AG09319 (cell line): Measurements from ENCODE around the gene RPL10.

Experiments used
- DNase-seq: peaks from one replicate; pipeline ENCODE4 v3.0.0-alpha.2; 2010; ENCODE audit warnings: low read depth; ENCODE audit errors: extremely low read depth
- TF ChIP-seq, protein P1 (sequence below): IDR thresholded peaks from 2 replicates; pipeline ENCODE4 v1.5.1; 2011; ENCODE audit warnings: low read depth, mild to moderate bottlenecking, inconsistent platforms, low read length, moderate library complexity

Gene RPL10

DNA sequence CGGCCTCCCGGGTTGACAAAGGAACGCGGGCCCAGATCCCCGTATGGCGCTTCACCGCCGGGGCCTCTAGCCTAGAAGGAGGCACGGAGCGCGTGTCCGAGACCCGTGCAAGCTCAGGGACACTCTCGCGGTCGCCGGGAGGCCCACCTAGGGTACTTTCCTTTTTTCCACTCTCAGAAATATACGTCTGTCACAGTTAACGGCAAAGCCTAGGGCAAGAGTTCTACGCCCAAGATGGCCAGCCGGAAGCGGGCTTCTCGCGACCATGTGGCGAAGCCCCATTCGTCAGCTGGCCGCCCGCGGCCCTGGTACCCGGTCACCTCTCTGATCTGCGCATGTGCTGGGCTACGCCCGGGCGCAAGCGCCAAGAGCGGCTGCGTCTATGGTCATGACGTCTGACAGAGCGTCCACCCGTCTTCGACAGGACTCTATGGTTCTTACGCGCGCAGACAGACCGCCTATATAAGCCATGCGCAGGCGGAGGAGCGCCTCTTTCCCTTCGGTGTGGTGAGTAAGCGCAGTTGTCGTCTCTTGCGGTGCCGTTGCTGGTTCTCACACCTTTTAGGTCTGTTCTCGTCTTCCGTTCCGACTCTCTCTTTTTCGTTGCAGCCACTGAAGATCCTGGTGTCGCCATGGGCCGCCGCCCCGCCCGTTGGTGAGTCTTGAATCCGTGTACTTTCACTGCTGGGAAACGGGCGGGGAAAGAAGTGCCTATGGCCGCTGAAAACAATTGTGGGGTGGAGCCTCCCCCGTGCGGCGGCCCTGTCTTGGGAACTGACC, at the start of gene RPL10:
TSS of gene RPL10 (plus strand) at position 490 of the 780 bp plus-strand sequence. CDS start at position 633, 143 bp downstream.
- TF ChIP-seq, protein P1, sequence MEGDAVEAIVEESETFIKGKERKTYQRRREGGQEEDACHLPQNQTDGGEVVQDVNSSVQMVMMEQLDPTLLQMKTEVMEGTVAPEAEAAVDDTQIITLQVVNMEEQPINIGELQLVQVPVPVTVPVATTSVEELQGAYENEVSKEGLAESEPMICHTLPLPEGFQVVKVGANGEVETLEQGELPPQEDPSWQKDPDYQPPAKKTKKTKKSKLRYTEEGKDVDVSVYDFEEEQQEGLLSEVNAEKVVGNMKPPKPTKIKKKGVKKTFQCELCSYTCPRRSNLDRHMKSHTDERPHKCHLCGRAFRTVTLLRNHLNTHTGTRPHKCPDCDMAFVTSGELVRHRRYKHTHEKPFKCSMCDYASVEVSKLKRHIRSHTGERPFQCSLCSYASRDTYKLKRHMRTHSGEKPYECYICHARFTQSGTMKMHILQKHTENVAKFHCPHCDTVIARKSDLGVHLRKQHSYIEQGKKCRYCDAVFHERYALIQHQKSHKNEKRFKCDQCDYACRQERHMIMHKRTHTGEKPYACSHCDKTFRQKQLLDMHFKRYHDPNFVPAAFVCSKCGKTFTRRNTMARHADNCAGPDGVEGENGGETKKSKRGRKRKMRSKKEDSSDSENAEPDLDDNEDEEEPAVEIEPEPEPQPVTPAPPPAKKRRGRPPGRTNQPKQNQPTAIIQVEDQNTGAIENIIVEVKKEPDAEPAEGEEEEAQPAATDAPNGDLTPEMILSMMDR: no peak
- peak; percentile 94 for DNase-seq

DNA sequence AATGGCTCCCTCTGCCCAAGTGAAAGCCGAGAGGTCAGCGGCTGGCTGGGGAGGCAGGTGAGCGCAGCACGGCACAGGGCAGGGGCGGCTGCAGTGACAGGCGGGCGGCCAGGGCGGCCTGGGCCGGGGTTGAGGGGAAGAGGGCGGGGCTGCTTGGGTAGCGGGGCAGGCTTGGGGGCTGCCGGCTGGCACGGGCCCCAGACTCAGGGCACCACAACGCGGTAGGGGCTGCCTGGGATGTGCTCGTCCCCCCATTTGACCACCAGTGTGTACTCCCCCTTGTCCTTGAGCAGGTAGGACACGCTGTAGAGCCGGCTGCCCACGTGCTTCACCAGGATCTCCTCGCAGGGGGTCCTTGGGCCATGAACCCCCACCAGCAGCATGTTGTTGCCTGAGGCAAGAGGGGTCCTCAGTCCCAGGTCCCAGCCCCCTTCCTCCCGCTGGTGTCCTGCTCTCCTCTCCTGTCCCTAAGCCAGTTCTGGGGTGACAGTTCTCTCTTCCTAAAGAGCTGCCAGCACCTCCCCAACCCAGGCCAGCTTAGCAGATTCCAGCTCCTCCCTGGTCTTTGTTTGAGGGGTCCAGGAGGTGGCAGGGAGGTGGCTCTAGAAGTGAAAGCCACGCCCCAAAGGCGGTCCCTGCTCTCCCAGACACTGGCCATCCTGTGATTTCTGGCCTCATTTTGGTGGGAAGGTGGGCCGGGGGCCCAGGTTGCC, 49.4 kb upstream of the RPL10 start:
- TF ChIP-seq, protein P1: no peak
- no peak for DNase-seq

DNA sequence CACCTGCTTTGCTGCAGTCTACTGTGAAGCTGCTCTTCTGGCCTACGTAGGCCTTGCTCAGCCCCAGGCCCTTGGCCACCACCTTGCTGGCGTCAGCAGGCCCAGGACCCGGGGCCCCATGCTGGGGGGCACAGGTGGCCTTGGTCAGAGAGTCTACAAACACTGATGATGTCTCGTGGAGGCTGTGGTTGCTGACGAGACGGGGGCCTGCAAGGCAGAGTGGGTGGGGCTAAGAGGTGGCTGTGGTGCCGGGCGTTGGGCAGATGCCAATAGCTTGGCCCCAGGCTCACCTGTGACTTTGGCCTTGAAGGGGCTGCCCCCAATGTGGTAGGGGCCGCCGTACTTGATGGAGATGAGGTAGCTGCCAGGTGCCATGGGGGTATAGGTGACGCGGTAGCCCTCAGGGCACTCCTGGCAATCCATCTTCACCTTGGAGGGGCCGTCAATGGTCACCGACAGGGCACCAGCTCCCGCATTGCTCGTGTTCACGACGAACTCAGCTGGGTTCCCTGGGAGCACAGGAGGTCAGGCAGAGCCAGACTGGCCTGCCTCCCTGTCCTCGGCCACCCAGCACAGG, 48.7 kb upstream of the RPL10 start:
- TF ChIP-seq, protein P1: no peak
- DNase-seq: no peak

DNA sequence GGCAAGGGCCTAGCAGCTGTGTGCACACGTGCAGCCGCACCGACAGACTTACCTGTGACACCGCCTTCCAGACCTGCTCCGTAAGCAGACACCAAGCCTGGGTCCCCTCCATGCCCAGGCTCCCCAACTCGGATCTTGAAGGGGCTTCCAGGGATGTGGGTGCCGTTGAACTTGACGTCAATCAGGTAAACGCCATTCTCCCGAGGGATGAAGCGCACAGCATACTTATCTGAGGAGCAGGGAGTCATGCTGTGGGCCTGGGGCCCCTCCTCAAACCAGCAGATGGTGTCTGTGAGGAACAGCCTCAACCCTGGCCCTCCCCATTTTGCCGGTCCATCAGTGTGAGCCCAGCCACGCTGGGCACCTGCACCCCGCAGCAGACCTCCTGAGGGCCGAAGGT, 48.2 kb upstream of the RPL10 start:
- TF ChIP-seq, protein P1: no peak
- DNase-seq: no peak

DNA sequence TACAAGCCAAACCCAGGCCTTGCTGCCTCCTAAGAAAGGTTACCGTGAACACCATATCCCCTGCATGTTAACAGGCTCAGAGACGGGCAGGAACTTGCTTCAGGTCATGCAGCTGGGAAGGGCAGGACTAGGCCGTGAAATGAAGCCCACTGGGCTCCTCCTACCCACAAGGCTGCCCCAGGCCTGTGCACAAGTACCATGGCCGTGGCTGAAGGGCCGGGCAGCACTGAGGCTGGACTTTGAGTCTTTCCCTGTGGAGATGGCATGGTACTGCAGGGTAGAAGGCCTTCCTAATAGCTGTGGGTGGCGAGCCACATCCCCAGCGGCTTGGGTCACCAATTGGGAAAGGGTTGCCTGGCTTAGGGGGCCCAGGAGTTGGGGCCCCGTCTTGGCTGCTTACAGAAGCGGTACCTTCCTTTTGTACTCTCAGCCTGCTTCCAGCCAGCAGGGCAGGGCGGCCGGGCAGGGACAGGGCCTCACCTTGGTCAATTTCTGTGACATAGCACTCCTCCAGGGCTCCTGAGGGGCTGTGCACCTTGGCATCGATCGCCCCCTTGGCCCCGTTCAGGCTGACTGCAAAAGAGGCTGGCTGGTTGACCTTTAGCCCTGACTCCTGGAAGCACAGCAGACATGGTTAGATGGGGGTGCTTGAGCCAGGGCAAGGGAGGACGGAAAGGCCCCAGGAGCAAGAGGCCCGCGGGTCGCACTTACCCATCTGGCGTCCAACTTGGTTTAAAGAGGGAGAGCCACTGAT, 47.6 kb upstream of the RPL10 start:
- TF ChIP-seq, protein P1: no peak
- DNase-seq: no peak

DNA sequence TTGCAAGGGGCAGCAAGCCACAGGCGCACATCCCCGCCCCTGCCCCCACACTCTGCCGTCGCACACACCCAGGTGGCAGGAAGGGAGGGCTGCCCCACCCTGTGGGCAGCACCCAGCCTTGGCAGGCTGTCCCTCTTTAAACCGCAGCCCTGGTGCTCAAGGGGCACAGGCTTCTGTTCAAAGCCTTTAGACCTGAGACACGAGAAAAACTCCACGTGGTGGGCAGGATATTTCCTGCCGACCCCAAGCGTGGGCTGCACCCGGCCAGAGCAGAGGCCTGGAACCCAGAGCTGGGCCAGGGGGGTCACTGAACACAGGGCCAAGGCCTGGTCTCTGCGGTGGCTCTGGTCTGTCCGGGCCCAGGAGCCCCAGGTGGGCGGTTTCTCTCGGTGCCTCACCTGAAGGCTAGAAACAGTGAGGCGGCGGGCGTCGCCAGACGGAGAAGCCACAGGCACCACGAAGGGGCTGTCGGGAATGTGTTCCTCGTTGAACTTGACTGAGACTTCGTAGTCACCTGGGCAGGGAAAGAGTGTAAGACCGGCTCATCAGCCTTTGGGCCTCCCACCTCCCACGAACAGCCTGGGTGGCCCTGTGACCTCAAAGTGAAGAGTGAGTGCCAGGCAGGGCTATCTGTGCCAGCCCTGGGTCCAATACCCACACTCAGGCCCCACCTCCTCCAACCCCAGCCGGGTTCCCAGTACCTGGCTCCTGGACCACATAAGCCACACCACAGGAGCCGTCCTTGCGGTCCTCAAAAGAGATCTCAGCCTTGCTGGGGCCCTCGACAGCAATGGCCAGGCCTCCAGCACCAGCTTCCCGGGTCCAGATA, 46.8 kb upstream of the RPL10 start:
- DNase-seq: no peak
- TF ChIP-seq, protein P1: no peak
